Endometrial microvascular endothelial cells (primary cell): ENCODE data around the gene PADI2. TPM values are rescaled to one million over a fixed set of nuclear protein-coding genes. Genes with fewer than 3 reads are reported as not detected.
"Not testable (repeated sequence)": the region's sequence is repeated elsewhere in the genome, so short reads cannot be mapped to it uniquely, and the experiment has no call there.

Experiments
- in situ Hi-C: cut with HindIII; loops from 2 replicates; pipeline ENCODE4 v1.10.0; 2017; ENCODE audit warnings: low sequenced_read_pairs, low pct_unique_long_range_greater_than_20kb; ENCODE audit errors: inconsistent ontology term
- total RNA-seq: library from RNA; depleted of rRNA; stranded (reverse); fragments of >200 nt; gene quantifications from one replicate; pipeline ENCODE4 v1.2.3, GENCODE V29; 2015; ENCODE audit errors: inconsistent ontology term

PADI2 gene
- total RNA-seq, 1 donor from 2014 or later = 0.37 TPM

DNA sequence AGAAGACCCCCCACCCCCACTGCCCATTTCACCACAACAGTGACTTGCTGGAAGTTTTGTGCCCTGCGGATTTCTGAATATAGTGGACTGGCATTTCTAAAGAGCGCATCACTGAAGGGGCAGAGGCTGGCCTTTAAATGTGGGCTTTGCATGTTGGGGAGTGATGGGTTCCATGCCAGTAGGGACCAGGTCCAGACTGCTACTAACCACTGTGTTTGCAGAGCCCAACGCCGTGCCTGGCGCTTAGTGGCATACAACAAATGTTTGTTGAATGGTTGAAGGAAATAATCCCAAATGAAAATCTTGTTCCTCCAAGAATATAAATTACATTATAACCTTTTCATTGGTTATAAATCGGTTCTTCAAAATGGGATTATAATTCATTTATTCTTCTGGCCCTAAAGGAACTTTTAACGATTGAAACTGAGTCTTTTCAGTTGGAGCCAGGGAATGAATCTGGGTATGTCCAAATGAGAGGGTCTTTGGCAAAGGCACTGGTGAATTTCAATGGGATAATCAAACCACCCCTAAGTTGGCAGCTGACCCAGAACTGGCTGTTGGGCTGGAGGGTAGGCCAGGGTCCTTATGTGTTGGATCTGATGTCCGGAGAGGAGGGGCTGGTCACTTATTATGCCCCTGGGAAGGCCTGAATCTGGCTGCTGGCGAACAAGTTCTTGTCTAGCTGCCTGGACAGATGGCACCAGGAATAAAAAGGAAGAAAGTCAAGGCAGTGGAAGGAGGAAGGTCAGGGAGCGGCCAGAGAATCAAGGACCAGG, 51.6 kb downstream of the PADI2 start:
- in situ Hi-C loops = no loop called here

- in situ Hi-C loops = no loop called here
These were observed 52.2 kb downstream of the PADI2 start for GRCh38 chr1:17067069-17067426.

DNA sequence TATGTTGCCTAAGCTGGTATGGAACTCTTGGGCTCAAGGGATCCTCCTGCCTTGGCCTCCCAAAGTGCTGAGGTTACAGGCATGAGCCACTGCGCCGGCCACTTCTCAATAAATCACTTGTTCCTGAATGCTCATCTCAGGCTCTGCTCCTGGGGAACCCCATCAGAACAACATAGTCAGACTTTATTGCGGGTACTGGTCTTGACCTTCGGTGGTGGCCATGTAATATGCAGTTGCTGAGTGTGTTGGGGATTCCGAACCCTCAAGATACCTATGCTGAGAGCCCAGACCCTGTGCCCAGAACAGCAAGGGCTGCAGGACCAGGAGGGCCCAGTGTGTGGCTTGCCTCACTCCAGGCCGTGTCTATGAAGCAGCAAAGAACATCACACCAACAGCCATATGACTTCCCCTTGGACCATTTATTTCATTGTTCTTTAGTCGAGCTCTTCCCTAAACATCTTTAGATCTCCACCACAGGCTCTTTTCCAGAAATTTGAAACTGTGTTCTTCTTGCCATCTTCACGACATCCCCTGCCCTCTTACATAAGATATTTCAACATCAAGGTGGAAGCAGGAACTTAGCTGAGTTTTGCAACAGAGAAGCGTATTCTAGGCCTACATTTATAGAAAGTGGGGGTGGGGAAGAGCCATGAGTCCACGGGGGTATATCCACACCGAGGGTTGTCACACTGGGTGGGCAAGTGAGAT, 52.7 kb downstream of the PADI2 start:
- in situ Hi-C loops = no loop called here

- in situ Hi-C loops = no loop called here
These were observed 53.6 kb downstream of the PADI2 start for GRCh38 chr1:17065666-17066065.

DNA sequence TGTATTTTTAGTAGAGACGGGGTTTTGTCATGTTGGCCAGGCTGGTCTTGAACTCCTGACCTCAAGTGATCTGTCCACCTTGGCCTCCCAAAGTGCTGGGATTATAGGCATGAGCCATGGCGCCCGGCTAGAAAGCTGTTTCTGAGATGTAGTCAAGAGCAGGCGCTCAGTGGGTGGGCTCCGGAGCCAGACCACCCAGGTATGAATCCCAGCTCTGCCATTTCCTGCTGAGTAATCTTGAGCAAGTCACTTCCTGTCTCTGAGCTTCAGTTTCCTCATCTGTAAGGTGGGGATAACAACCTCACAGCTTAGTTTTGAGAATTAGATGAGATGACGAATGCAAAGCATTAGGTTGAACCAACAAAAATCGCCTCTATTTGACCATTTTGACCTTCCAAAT, 56.5 kb downstream of the PADI2 start:
- in situ Hi-C loops = not testable (repeated sequence)

DNA sequence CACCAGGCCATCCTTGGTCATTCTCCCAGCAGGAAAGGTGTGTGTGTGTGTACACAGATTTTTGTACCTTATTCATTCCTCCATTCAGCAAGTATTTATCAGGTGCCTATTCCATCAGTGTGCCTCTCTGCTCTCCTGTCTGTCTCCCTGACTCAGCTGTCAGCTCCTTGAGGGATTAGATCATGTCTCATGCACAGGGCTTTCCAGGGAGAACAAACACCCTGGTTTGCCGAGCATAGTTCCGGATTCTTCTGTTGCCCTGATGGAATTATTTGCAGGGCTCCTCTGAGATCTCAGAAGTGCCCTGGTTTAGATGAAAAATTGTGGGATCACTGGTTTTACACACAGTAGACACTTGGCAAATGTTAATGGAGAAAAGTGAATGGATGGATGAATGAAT, 57.4 kb downstream of the PADI2 start:
- in situ Hi-C loops = no loop called here

- in situ Hi-C loops = no loop called here
These were observed 57.8 kb downstream of the PADI2 start for GRCh38 chr1:17061486-17061885.

- in situ Hi-C loops = no loop called here
These were observed 58.9 kb downstream of the PADI2 start for GRCh38 chr1:17060306-17060749.

DNA sequence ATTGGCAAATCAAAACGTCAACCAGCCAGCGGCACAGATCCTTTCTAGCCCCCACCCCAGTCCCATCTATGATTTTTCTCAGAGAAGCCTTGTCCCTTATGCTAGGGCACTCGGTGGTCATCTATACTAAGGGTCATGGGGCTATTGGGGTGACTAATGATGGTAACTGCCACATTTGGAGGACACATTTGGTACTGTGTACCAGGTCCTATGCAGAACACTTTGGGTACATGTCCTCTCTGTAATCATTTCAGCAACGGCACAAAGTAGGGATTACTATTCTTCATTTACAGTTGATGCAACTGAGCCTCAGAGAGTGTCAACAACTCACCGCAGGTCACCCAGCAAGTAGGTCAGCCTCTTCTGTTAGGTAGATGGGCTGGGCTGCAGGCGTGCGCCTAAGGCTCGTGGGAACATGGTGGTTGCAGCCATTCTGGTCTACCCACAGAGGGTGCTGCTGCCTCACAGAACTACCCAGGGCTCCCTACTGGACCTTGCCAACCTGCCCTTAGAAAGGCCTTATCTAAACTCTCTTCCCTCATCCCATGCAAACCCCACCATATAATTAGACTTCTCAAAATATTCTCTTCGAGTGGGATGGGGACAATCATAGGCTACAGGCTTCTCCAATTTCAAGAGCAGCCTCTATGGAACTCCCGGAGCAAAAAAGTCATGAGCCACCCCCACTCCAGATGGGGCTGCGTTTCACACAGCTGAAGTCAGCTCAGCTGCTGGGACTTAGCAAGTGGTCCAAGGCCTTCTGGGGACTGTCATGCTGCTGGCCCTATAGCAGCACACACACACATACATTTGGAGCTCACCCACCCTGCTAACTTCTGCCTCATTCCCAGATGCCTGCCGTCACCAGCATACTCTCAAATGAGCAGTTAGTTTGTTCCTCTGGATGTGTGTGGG, 59.6 kb downstream of the PADI2 start:
- in situ Hi-C loops = no loop called here

- in situ Hi-C loops = no loop called here
These were observed 62.7 kb downstream of the PADI2 start for GRCh38 chr1:17056551-17056950.

- in situ Hi-C loops = no loop called here
These were observed 63.5 kb downstream of the PADI2 start for GRCh38 chr1:17055801-17056200.

DNA sequence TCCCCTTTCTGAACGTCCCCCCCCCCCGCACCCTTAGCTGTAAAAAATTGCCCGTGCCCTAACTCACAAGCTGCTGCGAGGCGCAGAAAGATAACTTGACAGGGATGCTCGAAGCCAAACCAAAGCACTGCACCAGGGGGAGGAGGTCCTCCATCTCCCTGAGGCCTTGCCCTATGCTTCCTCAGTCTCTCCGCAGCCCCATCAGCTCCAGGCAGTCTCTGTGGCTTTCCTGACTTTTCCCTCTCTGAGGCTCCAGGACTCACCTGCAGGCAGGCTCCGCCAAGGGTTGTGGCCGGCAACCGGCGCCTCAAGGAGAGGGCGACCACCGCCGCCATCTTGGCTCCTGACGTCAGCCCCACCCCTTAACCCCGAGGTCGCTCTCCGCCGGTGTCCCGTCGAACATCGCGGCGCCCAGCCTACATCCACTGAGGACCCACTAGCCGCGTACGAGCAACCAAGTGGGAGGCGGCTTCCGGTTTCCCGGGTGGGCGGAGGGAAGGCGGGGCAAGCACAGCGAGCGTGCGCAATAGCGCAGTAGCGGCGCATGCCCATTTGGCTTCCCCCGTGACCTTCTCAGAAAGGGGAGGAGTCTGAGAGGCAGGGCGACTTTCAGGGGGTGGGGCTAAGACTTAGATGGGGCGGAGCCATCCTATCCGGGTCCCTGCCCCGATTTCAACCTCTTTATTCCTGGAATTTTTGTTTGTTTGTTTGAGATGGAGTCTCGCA, 65.4 kb downstream of the PADI2 start, which contains the start of gene SDHB:
SDHB (minus strand) TSS at position 348 of the 726 bp plus-strand sequence; CDS start at position 335, 13 bp downstream.
- in situ Hi-C loops = no loop called here

- in situ Hi-C loops = no loop called here
These were observed 66.1 kb downstream of the PADI2 start for GRCh38 chr1:17053086-17053684.

GRCh38 chr1:17052641-17053040, 66.6 kb downstream of the PADI2 start:
- in situ Hi-C loops = no loop called here

- in situ Hi-C loops = no loop called here
These were observed 67.2 kb downstream of the PADI2 start for GRCh38 chr1:17052038-17052437.

DNA sequence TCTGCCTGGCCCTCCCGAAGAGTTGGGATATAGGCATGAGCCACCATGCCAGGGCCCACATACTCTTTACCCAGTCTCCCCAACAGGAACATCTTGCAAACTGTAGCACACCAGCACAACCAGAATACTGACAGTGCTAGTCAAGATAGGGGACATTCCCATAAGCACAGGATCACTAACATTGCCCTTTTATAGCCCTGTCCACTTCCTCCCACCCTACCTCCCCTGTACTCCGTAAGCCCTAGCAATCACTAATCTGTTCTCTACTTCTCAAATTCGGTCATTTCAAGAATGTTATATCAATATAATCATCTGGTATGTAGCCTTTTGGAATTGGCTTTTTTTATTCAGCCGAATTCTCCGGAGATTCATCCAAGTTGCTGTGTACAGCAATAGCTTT, 71.3 kb downstream of the PADI2 start:
- in situ Hi-C loops = no loop called here

- in situ Hi-C loops = no loop called here
These were observed 73.0 kb downstream of the PADI2 start for GRCh38 chr1:17046334-17046657.

GRCh38 chr1:17045634-17046333, 73.5 kb downstream of the PADI2 start:
- in situ Hi-C loops = no loop called here
